Cardiac muscle cell (in vitro differentiated cells and primary cell): Measurements from ENCODE around the gene TSPAN32. TPM values are rescaled to one million over a fixed set of nuclear protein-coding genes. Genes with fewer than 3 reads are reported as not detected.
"Not testable (repeated sequence)": the region's sequence is repeated elsewhere in the genome, so short reads cannot be mapped to it uniquely, and the experiment has no call there.

ENCODE experiments used
- DNase-seq, 2 donors: peaks; one replicate each; pipeline versions ENCODE4 v3.0.0 to v3.0.0-alpha.2; 2010 to 2017; ENCODE audit warnings: low read depth in 1 of 2, low spot score in 1 of 2
- H3K27ac ChIP-seq: fragments of 200-600 bp; sonication (generic); 2 replicates; pipeline ENCODE4 v1.5.1; 2016
- H3K27me3 ChIP-seq: fragments of 200-600 bp; sonication (generic); 2 replicates; pipeline ENCODE4 v1.6.0; 2016; ENCODE audit warnings: control low read depth
- H3K36me3 ChIP-seq: fragments of 200-600 bp; sonication (generic); 2 replicates; pipeline ENCODE4 v1.5.1; 2016; ENCODE audit warnings: control low read depth
- H3K4me1 ChIP-seq: fragments of 200-600 bp; sonication (generic); 2 replicates; pipeline ENCODE4 v1.8.1; 2017; ENCODE audit warnings: low read depth, mild to moderate bottlenecking, mixed run types
- H3K4me3 ChIP-seq: fragments of 200-600 bp; sonication (generic); 2 replicates; pipeline ENCODE4 v1.5.1; 2016; ENCODE audit warnings: mild to moderate bottlenecking
- H3K9me3 ChIP-seq: fragments of 200-600 bp; sonication (generic); 2 replicates; pipeline ENCODE4 v1.5.1; 2017; ENCODE audit warnings: low read depth, mild to moderate bottlenecking, control low read depth
- CTCF ChIP-seq: IDR thresholded peaks from 2 replicates; pipeline ENCODE4 v1.5.1; 2012; ENCODE audit warnings: low read depth, mild to moderate bottlenecking, low read length
- polyA plus RNA-seq: library from polyadenylated mRNA; unstranded; fragments of >200 nt; fragmentation: Nextera tagmentation; extraction: Ambion mirVana; gene quantifications from 2 replicates; pipeline ENCODE4 v1.2.1, GENCODE V29; 2016
- total RNA-seq: library from RNA; depleted of rRNA; stranded (reverse); fragments of >200 nt; gene quantifications from 2 replicates; pipeline ENCODE4 v1.2.3, GENCODE V29; 2016

Gene TSPAN32
- total and polyA plus RNA-seq, 2 experiments from 2014 or later: 22.0 to 24.8 TPM

DNA sequence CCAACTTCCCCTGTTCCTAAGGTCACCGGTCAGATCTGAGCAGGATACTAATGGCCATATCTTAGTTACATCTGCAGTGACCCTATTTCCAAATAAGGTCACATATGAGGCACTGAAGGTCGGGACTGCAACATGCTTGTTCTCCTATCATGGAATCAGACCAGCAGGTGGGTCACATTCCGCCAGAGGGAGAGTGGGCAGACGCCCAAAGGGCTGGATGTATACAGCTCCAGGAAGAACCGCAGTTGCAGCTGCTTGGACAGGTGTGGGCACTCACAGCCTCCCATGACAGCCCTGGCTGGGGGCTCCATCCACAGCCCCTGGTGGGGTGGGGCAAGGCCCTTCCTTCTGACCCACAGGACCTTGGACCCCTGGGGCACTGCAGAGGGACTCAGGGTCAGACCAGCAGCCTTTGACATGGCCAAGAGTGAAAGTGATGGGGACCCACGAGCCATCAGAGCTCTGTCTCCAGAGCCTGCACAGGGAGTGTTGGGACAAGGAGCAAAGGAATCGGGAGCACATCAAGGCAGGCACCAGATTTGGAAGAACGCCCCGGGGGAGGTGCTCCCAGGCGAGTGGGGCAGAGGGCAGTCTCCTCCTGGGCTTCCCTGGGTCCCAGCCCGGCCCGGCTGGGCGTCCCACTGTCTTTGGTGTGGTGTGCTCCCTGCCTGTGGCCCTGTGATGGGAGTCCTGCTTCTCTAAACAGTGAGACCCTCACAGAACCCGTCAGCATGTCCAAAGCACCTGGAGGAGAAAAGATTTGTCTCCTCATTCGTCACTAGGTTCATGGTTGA is 62.0 kb downstream of the TSPAN32 start:
- no peak overlapping the region for H3K27ac ChIP-seq
- H3K36me3 ChIP-seq: no peaks in the 10 kb centered on the region
- no peaks in the 10 kb centered on the region for H3K27me3 ChIP-seq
- H3K4me3 ChIP-seq: no peak overlapping the region
- DNase-seq: no peak
- no peaks in the 10 kb centered on the region for H3K4me1 ChIP-seq
- no peak for TF ChIP-seq CTCF
- no peaks in the 10 kb centered on the region for H3K9me3 ChIP-seq

- not testable (repeated sequence) for H3K4me3 ChIP-seq
Observed at GRCh38 chr11:2364386-2364785, 62.6 kb downstream of the TSPAN32 start.

DNA sequence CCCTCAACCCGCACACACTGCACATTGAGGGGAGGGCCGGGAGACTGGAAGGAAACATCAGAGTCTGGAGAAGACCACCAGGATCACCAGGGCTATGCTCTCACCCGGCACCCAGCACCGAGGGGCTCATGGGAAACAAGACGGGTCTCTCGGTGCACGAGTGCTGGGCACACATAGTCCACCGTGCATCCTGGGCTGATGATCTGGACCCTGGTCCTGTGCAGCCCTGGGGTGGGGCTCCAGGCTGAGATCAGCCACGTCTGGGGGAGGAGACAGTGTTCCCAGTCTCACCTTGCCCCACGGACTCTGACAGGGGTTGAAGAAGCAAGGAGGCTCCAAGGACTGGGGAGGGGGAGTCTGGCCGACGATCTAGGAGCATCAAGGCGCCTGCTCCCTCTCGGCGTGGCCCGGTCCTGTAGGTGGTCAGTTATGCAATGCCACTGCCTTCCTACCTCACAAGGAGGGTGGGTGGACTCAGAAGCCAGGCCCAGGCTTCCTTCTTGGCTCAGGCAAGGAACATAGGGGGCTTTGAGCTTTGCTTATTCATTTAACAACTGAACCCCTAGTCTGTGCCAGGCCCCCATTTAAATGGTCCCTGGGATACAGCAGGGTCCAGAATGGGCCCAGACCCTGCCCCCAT is 63.9 kb downstream of the TSPAN32 start:
- DNase-seq: no peak

More at GRCh38 chr11:2364386-2364785, 62.6 kb downstream of the TSPAN32 start:
- not testable (repeated sequence) for H3K4me1 ChIP-seq, H3K27ac ChIP-seq, H3K9me3 ChIP-seq, DNase-seq, H3K36me3 ChIP-seq, H3K27me3 ChIP-seq

GRCh38 chr11:2366276-2366675 is 64.5 kb downstream of the TSPAN32 start:
- H3K4me1 ChIP-seq: no peaks in the 10 kb centered on the region
- H3K9me3 ChIP-seq: no peaks in the 10 kb centered on the region
- H3K36me3 ChIP-seq: no peaks in the 10 kb centered on the region
- no peak overlapping the region for H3K4me3 ChIP-seq
- H3K27ac ChIP-seq: no peak overlapping the region
- TF ChIP-seq CTCF: no peak
- H3K27me3 ChIP-seq: no peaks in the 10 kb centered on the region
- DNase-seq: peak in 1 of 2 donors; percentile 42

More for the DNA sequence above, 63.9 kb downstream of the TSPAN32 start:
- Histone ChIP-seq H3K4me3 (no peak overlapping the region), H3K27ac (no peak overlapping the region), H3K27me3 (no peaks in the 10 kb centered on the region), H3K36me3 (no peaks in the 10 kb centered on the region), H3K4me1 (no peaks in the 10 kb centered on the region), H3K9me3 (no peaks in the 10 kb centered on the region)
- TF ChIP-seq CTCF: no peak

DNA sequence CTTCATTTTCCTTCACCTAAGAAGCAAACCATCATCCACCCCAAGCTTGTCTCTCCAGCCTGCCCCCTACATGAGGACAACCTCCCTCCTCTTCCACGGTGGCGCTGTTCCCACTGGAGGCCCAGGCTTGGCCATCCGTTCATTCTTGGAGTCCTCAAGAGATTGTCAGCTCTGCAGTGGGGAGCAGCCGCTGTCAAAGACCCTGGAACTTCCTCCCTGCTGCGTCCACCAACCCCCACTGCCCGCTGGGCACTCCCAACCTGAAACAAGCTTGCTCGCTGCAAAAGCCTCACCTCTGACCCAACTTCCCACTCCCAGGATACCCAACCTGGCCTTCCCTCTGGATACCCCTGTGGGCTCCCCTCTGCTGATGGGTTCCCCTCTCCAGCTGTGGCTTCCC is 64.9 kb downstream of the TSPAN32 start:
- Histone ChIP-seq H3K4me1 (no peaks in the 10 kb centered on the region), H3K4me3 (no peak overlapping the region), H3K27ac (no peak overlapping the region), H3K9me3 (no peaks in the 10 kb centered on the region), H3K27me3 (no peaks in the 10 kb centered on the region), H3K36me3 (no peaks in the 10 kb centered on the region)
- TF ChIP-seq CTCF: no peak
- no peak for DNase-seq
